GM23248 (cell line): ENCODE data around the gene PDCD2L.

ENCODE experiments used
- EZH2 ChIP-seq: fragments of 200-600 bp; sonication (generic); IDR thresholded peaks from 2 replicates; pipeline ENCODE4 v1.6.1; 2018; ENCODE audit warnings: antibody characterized with exemption, mild to moderate bottlenecking; ENCODE audit not compliant: insufficient read depth, poor library complexity, severe bottlenecking
- EZH2phosphoT487 ChIP-seq: fragments of 200-600 bp; sonication (generic); IDR thresholded peaks from 2 replicates; pipeline ENCODE4 v1.6.1; 2018; ENCODE audit warnings: antibody characterized with exemption, moderate library complexity, mild to moderate bottlenecking, low read depth; ENCODE audit not compliant: insufficient read depth

DNA sequence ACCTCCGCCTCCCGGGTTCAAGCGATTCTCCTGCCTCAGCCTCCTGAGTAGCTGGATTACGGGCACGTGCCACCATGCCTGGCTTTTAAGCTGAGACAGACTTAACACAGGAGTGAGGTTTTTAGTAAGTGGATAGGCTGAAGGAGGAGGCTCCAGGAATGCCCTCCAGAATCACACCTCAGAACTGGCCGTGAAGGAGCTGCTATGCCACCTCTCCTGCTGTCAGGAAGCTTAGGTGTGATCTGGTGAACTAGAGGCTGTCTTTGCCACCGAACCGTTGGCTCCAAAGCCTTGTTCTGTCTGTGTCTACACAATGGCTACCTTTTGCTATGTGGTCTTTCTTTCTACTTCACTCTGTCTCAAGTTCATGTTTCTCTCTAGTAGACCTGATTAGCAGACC, 4.2 kb downstream of the PDCD2L start:
- no peak for TF ChIP-seq EZH2phosphoT487
- TF ChIP-seq EZH2, result no peak
